ENCODE data around the gene KHSRP.
"Not testable (repeated sequence)": the region's sequence is repeated elsewhere in the genome, so short reads cannot be mapped to it uniquely, and the experiment has no call there.

The KHSRP gene

DNA sequence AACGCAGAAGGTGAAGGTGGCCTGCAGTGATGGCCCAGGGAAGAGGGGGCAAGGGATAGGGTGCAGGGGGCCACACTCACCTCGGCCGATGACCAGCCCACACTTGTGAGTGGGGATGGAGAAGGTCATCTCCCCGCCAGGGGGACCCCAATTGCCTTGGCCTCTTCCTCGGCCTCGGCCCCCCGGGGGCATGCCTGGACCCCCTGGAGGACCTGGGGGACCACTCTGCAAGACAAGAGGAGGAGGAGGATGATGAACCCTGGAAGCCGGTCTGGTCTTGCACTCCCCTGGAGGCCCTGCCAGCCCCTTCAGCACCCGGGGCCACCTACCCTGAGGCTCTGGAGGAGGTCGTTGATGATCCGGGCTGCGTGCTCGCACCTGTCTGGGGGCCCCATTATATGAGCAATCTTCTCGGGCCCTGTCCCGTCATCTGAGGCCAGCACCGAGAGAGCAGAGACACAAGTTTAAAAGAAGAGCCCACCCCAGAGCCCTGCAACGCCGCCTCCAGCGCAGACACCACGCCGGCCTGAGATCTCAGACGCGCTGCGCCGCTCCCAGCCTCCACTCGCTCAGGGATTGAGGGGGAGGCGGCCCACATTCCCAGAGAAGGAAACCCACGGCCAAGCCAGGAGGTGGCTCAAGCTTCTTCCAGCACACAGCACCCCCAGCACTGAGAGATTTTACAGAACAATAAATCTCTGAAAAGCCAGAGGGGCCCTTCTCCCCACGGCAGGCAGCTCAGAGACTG is 7.8 kb downstream of the KHSRP start:
- DNase-seq: no peak

DNA sequence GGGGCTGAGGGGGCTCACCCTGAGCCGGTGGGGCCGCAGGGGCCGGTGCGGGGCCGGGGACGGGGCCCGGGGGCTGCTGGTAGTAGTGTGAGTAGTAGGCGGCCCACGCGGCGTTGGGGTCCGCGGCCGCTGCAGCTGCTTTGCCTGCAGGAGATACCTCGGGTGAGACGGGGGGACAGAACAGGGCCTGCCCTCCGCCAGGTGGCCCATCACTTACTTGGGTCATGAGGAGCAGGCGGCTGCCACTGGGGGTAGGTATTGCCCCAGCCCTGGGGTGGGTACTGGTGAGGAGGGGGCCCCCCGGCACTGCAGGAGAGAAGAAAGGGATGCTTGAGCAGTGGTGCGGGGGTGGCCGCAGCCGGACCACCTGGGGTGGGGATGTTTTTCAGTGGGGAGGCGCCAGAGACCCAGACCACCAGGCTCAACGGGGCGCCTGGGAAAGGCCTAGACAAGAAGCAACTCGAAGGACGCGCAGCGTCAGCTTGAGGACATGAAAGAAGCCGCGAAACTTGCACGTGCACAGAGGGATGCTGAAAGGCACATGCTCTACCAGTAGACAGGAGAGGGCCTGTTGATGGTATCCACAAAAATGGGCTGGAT is 8.9 kb downstream of the KHSRP start:
- no peak for DNase-seq

DNA sequence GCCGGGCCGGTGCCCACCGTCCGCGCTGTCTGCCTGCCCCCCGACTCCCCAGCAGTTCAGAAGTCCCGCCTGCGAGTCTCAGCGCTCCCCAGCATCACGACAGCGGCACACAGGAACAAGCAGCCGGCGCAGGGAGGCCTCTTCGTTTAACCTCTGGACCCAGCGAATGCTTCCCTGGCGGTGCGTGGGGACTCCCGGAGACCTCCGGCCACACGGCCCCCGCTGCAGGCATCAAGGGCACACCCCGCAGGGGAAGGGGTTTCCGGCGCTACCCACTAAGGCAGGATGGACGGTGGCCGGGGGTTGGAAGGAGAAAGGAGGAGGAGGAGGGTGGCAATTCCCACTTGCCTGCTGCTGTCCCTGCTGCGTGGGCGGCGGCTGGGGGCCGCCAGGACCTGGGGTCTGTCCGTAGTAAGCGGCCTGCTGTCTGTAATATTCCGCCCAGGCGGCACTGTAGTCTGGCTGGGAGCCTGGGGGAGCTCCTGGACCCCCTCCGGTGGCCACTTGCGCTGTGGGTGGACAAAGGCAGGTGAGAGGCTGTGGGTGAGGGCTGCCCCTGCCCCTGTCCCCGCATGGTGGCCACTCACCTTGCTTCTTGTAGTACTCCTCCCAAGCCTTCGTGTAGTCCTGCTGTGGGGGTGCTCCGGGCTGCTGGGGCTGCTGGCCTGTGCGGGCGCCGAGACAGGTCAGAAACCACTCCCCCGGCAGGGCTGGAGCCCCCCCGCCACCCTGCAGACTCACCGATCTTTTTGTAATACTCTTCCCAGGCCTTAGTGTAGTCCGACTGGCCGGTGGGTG is 9.6 kb downstream of the KHSRP start:
- DNase-seq: no peak

DNA sequence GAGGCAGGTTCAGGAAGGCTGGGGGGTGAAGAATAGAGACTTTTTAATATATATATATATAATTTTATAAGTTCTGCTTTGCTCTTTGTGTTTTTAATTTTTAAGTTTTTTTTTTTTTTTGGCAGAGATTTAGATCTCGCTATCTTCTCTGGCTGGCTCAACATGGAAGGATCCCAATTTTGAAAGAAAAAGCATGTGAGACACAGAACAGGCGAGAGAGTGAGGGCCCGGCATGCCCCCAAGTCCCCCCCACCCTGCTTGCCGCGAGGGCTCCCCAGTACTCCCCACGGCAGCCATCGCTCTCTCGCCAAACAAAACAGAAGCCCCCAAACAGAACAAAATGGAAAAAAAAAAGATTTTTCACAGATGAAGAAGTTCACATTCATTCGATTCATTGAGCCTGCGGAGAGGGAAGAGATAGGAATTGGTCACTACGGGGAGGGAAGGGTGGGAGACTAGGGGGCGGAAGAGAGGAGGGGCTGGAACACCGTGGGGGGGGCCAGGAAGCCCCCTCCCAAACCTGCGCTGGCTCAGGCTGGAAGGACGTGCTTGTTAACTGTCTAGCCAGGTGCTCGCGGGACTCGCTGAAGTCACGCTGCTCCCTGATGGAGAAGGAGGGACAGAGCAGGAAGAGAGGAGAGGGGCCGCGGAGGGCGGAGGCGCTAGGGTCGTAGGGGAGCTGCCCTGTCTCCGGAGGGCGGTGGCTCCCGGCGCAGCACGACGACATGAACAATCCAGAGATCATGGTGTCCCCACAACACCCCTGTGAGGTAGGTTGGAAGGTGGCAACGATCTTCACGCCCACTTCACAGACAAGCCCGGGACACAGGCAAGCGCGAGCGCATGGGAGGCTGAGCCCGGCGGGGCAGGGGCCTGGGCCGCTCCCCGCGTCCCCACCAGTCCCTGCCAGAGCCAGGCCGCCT is 10.6 kb downstream of the KHSRP start:
- no peak for DNase-seq

DNA sequence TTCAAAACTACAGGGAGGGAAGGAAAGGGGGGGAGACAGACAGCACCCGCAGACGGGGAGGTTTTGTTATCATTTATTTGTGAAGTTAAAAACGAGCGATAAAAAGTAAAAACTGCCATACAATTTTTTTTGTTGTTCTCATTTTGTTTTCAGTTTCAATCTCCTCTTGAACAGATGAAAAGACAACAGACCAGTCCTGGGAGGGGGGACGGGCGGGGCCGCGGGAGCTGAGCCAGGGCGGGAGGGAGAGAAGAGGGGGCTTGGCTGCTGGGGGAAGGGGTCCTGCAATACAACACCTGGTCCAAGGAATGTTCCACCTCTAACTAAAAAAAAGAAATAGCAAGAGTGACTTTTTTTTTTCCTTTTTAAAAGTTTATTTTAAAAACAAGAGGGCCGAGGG is 11.3 kb downstream of the KHSRP start:
- no peak for DNase-seq

DNA sequence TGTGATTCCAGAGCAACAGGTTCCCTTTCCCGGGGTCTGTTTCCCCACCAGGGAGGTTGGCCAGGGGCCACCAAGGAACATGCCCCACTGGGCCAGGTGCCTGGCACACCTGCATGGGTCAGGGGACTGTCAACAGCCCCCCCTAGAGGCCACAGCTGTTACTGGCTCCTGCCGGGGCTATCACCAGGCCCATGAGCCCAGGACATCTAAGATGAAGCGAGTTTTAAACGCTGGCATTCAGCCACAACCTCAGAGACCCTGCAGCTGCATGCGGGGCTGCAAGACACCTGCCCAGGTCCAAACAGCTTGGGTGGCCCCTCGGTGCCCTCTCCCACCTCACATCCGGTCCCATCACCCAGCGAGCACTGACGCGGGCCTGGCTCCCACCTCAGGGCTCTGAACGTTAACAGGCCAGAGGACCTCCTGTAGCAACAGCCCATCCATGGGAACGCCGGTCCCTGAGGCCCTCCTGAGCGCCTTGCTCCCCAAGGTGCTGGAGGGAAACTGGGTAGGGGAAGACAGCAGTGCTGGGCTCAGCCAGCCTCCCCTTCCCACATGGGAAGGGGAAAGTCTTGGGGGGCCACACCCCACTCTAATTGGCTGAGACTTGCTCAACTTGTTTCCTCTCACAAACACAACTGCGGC is 12.0 kb downstream of the KHSRP start:
- DNase-seq: peak in 1 of 2 donors; percentile 9

DNA sequence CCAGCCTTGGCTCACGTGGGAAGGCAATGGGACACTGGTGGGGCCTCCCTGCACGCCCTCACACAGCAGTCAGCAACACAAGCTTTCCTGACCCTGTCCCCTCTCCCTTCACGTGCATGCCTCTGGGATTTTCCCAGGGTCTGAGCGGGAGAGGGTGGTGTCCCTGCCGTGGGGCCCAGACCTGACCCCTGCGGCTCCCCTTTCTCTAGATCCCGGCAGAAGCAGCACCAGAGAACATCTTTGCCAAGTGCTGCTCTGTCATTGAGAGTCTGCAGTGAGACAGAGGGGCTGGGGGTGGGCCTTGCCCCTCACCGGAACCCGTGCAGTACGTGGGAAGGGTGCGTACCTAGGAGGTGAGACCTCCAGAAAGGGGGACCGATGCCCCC is 12.6 kb downstream of the KHSRP start:
- DNase-seq: no peak

DNA sequence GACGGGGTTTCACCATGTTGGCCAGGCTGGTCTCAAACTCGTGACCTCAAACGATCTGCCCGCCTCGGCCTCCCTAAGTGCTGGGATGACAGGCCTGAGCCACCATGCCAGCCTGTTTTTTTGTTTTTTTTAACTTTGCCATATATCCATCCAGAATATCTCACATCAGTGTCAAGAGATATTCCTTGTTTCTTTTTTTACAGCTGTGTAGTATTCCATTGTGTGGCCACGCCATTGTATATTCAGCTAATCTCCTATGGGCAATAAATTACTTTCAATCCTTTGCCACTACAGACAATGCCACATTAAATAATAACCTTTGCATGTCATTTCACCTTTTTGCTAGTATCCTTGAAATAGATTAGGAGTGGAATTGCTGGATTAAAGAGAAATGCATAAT is 15.3 kb downstream of the KHSRP start:
- DNase-seq: no peak

DNA sequence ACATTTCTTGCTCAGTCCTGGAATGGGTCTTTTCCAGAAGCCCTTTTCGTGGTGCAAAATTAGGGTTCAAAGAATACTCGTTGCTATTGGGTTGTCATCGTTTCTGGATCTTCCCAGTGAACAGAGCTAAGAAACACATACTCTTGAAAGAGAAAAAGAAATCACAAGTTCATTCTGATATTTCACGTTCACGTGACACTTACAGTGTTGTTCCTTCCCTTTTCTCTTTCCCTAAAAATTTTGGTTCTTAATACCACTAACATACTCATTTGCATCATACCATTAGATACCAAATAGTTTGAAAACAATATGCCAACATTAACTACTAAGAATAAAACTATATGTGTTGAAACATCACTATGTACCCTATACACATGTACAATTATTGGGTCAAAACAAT is 18.2 kb downstream of the KHSRP start:
- DNase-seq: peak; percentile 23 to 56

DNA sequence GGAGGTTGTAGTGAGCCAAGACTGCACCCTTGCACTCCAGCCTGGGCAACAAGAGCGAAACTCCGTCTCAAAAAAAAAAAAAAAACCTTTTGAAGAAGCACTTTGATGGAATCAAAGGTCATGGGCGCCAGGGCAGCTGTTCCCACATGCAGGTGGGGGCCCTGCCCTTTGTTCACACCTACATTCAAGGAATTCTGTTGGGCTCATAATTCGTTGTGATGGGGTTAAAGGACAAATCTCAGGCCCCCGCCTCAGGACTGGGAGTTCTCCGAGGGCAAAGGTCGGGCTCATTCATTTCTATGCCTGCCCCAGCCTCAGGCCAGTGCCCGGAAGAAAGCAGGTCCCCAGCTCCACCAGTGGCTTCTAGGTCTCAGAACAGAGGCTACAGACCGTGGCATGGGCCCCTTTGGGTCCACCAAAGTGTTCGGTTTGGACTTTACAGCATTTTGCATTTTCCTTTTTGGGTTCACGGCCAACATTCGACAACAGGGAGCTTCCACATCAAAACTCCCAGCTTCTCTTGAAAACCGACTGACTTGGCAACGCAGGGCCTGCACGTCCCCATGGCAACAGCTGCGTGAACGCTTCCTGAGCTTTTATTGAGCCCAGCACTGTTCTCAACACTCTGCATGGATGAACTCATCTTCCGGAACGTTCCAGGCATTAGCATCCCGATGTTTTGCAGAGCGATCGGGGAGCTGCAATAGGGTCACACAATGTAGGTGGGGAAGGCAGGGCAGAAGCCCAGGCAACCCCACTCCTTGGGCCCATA is 21.6 kb downstream of the KHSRP start:
- no peak for DNase-seq

DNA sequence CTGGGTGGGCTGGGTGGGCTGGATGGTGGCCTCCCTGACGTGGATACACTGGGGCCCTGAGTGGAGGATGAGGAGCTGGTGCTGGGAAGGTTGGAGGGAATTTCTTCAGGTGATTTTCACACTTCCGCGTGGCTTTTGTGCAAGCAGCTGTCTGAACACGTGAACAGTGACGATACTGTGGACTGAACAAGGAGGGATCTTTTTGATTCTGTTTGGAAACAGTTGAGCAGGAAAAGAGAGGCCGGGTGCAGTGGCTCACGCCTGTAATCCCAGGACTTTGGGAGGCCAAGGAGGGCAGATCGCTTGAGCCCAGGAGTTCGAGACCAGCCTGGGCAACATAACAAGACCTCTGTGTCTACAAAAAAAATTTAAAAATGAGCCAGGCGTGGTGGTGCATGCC is 22.6 kb downstream of the KHSRP start:
- no peak for DNase-seq

DNA sequence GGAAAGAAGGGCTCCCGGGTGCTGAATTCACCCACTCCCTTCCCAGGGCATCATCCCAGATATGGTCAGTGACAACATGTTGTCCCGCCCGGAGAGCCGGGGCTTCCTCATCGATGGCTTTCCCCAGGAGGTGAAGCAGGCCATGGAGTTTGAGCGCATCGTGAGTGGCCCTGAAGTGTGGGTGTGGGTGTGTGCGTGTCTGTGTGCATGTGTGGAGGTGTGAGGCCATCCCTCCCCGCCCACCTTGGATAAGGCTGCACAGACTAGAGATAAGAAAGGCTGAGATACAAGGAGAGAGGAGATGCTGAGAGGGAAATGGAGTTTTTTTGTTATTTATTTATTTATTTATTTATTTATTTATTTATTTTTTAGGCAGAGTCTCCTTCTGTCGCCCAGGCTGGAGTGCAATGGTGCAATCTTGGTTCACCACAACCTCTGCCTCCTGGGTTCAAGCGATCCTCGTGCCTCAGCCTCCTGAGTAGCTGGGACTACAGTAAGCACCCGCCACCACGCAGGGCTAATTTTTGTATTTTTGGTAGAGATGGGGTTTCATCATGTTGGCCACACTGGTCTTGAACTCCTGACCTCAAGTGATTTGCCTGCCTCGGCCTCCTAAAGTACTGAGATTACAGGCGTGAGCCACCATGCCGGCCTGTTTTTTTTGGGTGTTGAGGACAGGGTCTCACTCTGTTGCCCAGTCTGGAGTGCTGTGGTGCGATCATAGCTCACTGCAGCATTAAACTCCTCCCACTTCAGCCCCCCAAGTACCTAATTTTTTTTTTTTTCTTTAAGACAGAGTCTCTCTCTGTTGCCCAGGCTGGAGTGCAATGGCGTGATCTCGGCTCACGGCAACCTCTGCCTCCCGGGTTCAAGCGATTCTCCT is 24.3 kb downstream of the KHSRP start:
- not testable (repeated sequence) for DNase-seq

DNA sequence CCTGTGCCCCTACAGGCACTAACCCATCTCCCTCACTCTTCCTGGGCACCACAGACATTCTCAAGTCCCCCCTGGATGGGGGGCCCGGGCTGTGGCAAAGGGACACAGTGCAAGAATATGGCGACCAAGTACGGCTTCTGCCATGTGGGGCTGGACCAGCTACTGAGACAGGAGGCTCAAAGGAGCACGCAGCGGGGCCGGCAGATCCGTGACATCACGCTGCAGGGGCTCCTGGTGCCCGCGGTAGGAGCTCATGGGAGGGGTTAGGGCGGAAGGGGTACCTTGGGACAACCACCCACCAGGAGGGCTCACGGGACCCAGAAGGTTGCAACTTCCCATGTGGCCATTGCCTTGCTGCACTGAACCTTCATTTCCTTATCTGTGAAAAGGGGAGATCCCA is 28.3 kb downstream of the KHSRP start:
- DNase-seq: no peak

DNA sequence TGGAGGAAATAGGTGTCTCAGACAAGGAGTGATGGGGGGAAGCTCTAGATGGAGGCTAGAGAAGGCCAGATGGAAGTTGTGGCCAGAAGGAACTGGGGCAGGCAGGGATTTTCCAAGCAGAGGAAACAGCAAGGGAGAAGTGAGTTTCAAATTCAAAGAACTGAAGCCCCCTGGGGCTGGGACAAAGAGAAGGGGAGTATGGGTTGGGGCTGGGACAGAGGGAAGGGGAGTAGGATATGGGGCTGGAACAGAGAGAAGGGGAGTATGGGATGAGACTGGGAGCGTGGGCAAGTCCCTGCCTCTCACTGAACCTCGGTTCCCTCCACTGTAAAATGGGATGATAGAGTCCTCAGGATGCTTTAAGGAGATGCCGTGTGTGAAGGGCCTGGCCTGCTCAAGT is 29.8 kb downstream of the KHSRP start:
- DNase-seq: no peak

DNA sequence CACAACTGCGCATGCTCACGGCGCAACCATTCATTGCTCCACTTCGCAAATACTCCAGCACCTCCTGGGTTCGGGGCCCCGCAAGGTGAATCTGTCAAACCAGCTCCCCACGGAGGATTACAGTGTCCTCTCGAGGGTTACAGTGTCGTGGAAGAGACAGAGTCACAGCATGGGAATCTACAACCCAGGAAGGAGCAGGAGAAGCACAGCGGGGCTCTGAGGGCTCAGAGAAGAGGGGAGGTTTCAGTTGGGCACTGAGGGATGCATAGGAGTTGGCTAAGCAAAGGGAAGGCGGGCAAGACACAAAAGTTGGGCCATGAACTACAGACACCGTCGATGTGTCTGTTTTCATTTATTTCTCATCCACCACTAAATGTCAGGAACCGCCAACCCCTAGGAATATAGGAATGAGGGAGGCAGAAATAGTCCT is 30.6 kb downstream of the KHSRP start:
- no peak for DNase-seq

DNA sequence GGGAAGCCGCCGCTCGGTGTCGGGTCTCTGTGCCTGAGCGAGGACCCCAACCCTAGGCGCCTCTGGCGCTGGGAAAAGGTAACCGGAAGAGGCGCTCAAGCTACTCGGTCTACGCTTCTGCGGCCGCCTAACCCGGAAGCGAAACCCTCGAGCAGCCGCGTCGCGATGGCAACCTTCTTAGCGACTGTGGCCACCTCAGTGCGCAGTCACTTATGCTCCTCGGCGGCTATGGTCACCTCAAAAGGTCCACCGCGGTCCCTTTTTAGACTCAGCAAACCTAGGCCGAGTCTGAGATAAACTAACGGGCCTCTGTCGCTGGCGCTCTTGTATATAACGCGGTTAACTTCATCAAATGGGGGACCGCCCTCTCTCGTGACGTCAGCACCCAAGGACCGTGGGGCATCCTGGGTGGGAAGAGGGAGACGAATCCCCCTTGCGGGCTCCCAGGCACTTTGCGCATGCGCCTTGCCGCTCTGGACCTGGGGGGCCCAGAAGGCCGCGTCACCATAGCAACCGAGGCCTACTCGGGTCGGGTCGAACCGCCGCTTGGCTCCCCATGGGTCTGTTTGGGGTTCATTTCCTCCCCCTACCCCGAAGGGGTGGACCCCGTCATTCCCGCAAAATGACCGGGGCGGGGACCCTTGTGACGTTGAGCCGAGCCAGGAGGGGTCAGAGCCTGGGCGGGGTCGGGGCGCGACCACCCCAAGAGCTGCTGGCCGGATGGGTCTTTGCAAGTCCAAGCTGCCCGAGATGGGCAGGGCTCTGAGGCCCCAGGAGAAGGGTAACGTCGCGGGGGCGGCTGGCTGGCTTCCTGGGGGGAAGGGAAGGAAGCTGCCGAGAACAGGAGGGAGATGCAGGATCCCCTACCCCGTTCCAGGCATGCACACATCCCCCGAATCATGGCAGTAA is 31.3 kb downstream of the KHSRP start, which contains the start of gene GTF2F1:
TSS of gene GTF2F1 (minus strand) at position 91 of the 909 bp plus-strand sequence. CDS start 169 bp downstream, outside the sequence.
- peak; percentile 90 to 92 for DNase-seq

DNA sequence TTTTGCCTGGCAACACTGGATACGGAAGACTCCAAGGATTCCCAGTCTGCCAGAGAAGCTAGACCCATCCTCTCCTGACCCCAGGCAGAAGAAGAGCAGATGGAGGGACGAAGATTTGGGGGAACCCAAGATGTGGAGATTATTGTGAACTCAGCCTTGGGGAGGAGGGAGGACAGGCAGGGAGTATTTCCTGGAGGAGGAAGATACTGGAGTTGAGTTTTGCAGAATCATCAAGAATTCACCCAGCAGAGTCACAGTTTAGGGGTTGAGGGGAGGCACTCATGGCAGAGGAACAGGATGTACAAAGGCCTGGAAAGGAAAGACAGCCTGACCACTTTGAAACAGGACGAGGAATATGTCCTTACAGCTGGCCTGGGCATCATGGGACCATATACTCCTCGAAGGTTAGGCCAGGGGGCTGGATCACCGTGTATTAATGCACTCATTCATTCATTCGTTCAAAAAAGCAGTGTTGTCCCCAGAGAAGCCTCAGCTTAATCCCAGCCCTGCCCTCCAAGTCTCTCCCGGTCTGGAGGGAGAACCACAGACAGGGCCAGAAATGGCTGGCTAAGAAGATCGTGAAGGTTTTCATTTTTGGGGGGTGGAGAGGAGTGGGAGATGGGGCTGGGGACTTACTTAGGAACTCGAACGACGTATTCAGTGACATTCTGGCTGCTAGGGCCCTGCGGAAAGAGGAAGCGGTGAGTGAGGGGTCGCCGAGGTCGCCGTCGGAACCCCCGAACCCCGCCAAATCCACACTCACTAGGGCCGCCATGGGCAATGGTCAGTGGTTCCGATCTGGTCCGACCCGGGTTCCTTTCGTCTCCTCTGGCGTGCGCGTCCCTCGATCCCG is 32.2 kb downstream of the KHSRP start:
- no peak for DNase-seq

DNA sequence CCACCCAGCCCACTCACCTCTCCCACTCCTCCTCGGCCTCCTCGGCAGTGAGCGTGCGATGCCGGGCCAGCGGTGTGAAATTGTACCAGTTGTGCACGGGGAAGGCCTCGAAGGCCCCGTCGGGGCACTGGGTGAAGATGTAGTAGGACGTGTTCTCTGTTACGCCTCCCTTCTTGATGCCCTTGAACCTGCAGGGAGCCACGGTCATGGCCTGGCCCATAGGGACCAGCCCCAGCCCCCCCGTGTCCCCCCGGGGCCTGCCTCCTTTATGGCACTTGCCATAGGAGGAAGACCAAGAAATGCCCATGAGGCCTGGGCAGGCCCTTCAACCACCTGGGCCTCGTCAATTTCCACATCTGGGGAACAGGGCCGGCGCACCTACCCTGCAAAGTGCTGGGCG is 37.2 kb downstream of the KHSRP start:
- no peak for DNase-seq

Measured in inflammatory macrophage (primary cell).